ENCODE data around the gene PTPRE. TPM values are rescaled to one million over a fixed set of nuclear protein-coding genes. Genes with fewer than 3 reads are reported as not detected.

PTPRE gene
- total and polyA plus RNA-seq, 5 donors = 6.7 to 21.1 (median 12.9) TPM

GRCh38 chr10:128065881-128066534, 159.1 kb downstream of the PTPRE start:
- Histone ChIP-seq H3K4me1 (ENCODE audit: control insufficient read depth, insufficient read depth, low read length) (peaks cover 6% of the 10 kb centered on the region), H3K27ac (ENCODE audit: low read length) (no peak overlapping the region), H3K27me3 (ENCODE audit: control insufficient read depth, insufficient read depth) (no peaks in the 10 kb centered on the region), H3K9me3 (ENCODE audit: control insufficient read depth, low read length) (no peaks in the 10 kb centered on the region), H3K4me3 (ENCODE audit: low read length) (no peak overlapping the region)
- ATAC-seq (no peak), DNase-seq (no peak)
- WGBS = 92% methylated on average over 13 of the region's 13 CpGs
- intact Hi-C loops (cut with DNase I) = loop anchor here in 3 of 4 donors (5.0 to 10.0 kb wide), 3 partner anchors 51 to 161 kb away; partner anchors contain the start of gene PTPRE (in 2 of the 3)

DNA sequence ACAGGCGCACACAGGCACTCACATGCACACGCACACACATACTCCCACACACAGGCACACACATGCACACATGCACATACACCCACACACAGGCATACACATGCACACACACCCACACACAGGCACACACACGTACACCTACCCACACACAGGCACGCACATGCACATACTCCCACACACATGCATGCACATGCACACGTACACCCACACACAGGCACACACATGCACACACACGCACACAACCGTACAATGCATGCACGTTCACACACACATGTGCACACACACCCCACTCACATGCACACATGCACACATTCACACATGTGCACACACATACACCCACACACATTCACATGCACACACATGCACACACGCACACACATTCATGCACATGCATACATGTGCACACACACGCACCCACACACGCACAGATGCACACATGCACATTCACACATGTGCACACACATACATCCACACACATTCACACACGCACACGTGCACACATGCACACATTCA, 160.0 kb downstream of the PTPRE start:
- Histone ChIP-seq H3K9me3 (ENCODE audit: control insufficient read depth, low read length) (no peaks in the 10 kb centered on the region), H3K4me3 (ENCODE audit: low read length) (no peak overlapping the region), H3K27ac (ENCODE audit: low read length) (no peak overlapping the region), H3K27me3 (ENCODE audit: control insufficient read depth, insufficient read depth) (no peaks in the 10 kb centered on the region), H3K4me1 (ENCODE audit: control insufficient read depth, insufficient read depth, low read length) (peaks cover 6% of the 10 kb centered on the region)
- DNase-seq (no peak), ATAC-seq (no peak)
- intact Hi-C loops (cut with DNase I) = loop anchor here in 3 of 4 donors (5.0 to 10.0 kb wide), 3 partner anchors 52 to 162 kb away; partner anchors contain the start of gene PTPRE (in 2 of the 3)
- WGBS = 94% methylated on average over 13 of the region's 13 CpGs

- ATAC-seq (no peak), DNase-seq (no peak)
- H3K4me1 ChIP-seq (ENCODE audit: control insufficient read depth, insufficient read depth, low read length) = no peaks in the 10 kb centered on the region
- 93% methylated on average over 25 of the region's 25 CpGs for WGBS
- intact Hi-C loops (cut with DNase I) = loop anchor here in 3 of 4 donors (2.0 to 10.0 kb wide), 5 partner anchors 31 to 163 kb away; partner anchors contain the start of gene PTPRE (in 3 of the 3)
- H3K9me3 ChIP-seq (ENCODE audit: control insufficient read depth, low read length) = no peaks in the 10 kb centered on the region
- no peak overlapping the region for H3K4me3 ChIP-seq (ENCODE audit: low read length)
- no peaks in the 10 kb centered on the region for H3K27me3 ChIP-seq (ENCODE audit: control insufficient read depth, insufficient read depth)
- no peak overlapping the region for H3K27ac ChIP-seq (ENCODE audit: low read length)
Measured at GRCh38 chr10:128067691-128068397, 160.9 kb downstream of the PTPRE start.

DNA sequence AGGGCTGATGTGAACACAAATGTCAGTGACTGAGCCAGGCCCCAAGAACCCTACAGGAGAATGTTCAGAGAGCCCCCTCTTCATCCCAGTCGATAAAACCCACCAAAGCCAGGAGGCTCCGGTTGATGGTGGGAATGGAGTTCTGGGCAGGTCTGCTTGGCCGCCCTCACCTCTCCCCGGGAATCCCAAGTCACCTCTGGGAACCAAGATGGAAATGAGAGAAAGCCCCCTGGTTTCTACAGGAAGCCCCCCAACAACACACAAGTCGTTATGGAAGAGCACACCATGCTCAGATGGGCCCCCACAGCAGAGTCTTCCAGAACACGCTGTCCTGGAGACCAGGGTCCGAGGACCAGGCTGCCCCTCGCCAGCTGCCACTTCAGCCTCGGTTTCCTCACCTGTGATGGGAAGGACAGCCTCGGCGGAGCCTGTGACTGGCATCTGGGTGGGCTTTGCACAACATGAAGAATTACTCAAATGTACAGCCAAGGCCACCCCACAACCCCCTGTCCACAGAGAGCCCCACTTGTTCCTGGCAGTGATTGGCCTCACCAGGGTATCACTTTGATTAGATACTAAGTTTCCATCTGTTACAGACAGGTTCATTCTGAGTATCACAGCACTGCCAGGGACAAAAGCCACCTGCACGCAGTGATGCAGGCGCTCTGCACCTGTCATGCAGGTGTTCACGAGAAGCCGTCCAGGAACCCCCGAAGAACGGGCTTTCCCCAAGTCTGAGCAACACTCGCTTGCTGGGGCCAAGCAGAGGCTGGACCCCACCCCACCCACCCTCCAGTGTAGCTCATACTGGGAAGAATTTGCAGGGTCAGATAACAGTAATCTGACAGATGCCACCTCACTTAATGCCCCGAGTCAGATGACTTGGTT, 161.7 kb downstream of the PTPRE start:
- Histone ChIP-seq H3K27me3 (ENCODE audit: control insufficient read depth, insufficient read depth) (no peaks in the 10 kb centered on the region), H3K4me1 (ENCODE audit: control insufficient read depth, insufficient read depth, low read length) (no peaks in the 10 kb centered on the region), H3K4me3 (ENCODE audit: low read length) (no peak overlapping the region), H3K27ac (ENCODE audit: low read length) (no peak overlapping the region), H3K9me3 (ENCODE audit: control insufficient read depth, low read length) (no peaks in the 10 kb centered on the region)
- DNase-seq = no peak
- intact Hi-C loops (cut with DNase I) = loop anchor here in 3 of 4 donors (2.0 to 10.0 kb wide), 5 partner anchors 32 to 164 kb away; partner anchors contain the start of gene PTPRE (in 3 of the 3)
- 88% methylated on average over 19 of the region's 19 CpGs for WGBS
- ATAC-seq = no peak

DNA sequence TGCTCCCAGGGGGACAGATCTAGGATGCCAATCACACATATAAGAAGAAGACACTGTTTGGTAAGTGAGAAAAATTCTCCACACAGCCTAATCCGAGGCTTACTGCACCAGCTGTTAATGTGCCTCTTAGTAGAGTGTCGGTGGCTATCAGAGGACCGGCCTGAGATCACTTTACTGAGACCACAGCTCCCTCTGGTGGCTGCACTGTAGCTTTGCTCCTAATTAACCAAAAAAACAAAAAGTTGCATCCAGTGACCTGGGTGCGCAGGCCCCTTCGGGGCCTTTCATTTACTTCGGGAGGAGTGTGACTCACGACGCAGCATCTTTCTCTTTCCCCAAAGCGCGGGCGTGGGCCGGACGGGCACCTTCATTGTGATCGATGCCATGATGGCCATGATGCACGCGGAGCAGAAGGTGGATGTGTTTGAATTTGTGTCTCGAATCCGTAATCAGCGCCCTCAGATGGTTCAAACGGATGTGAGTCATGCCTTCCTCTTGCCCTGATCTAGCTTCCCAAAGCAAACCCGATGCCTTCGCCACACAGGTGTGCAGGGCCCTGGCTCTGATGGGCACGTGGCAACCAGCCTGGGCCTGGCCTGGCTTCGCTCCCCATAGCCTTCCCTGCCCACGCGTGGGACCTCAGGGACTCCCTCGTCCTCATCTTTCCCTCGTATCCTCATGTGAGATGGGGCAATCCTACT, 162.6 kb downstream of the PTPRE start:
- DNase-seq (peak; percentile 69 to 88 (median 76)), ATAC-seq (peak; percentile 70 to 76)
- Histone ChIP-seq H3K4me1 (ENCODE audit: control insufficient read depth, insufficient read depth, low read length) (no peaks in the 10 kb centered on the region), H3K9me3 (ENCODE audit: control insufficient read depth, low read length) (no peaks in the 10 kb centered on the region), H3K27me3 (ENCODE audit: control insufficient read depth, insufficient read depth) (no peaks in the 10 kb centered on the region), H3K27ac (ENCODE audit: low read length) (no peak overlapping the region), H3K4me3 (ENCODE audit: low read length) (no peak overlapping the region)
- WGBS = 37% methylated on average over 28 of the region's 28 CpGs
- intact Hi-C loops (cut with DNase I) = loop anchor here (2.0 to 10.0 kb wide), 7 partner anchors 32 to 165 kb away; partner anchors contain the start of gene PTPRE (in 3 of the 4)

GRCh38 chr10:128070161-128070560, 163.3 kb downstream of the PTPRE start:
- no peak for DNase-seq
- WGBS = 90% methylated on average over 10 of the region's 10 CpGs

GRCh38 chr10:128070721-128071416, 164.0 kb downstream of the PTPRE start:
- 88% methylated on average over 17 of the region's 17 CpGs for WGBS
- Histone ChIP-seq H3K27me3 (ENCODE audit: control insufficient read depth, insufficient read depth) (no peaks in the 10 kb centered on the region), H3K27ac (ENCODE audit: low read length) (no peak overlapping the region), H3K4me1 (ENCODE audit: control insufficient read depth, insufficient read depth, low read length) (no peaks in the 10 kb centered on the region), H3K9me3 (ENCODE audit: control insufficient read depth, low read length) (no peaks in the 10 kb centered on the region), H3K4me3 (ENCODE audit: low read length) (no peak overlapping the region)
- ATAC-seq = no peak
- intact Hi-C loops (cut with DNase I) = loop anchor here in 1 of 4 donors (5.0 to 10.0 kb wide), 2 partner anchors 34 to 74 kb away; no protein-coding TSS in a partner anchor
- DNase-seq = no peak

More at GRCh38 chr10:128070161-128070560, 163.3 kb downstream of the PTPRE start:
- no peaks in the 10 kb centered on the region for H3K9me3 ChIP-seq (ENCODE audit: control insufficient read depth, low read length)
- intact Hi-C loops (cut with DNase I) = loop anchor here in 1 of 4 donors (5.0 to 10.0 kb wide), 2 partner anchors 33 to 75 kb away; no protein-coding TSS in a partner anchor
- no peak overlapping the region for H3K4me3 ChIP-seq (ENCODE audit: low read length)
- ATAC-seq = no peak
- no peaks in the 10 kb centered on the region for H3K27me3 ChIP-seq (ENCODE audit: control insufficient read depth, insufficient read depth)
- H3K27ac ChIP-seq (ENCODE audit: low read length) = no peak overlapping the region
- no peaks in the 10 kb centered on the region for H3K4me1 ChIP-seq (ENCODE audit: control insufficient read depth, insufficient read depth, low read length)

DNA sequence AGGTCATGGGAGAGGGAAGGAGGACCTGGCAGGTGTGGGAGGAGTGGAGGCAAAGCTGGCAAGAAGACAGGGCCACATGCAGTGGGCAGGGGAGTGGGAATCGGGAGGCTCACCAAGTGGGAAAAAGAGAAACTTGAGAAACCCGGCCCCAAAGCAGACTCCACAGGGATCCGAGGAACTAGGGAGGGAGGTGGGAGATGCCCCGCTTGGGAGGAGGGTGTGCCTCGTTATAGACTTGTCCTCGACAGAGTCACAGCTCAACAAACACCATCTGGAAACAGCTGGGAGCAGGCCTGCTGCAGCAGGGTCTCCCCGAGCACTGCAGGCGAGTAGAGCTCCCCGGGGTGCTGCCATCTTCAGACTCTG, 164.5 kb downstream of the PTPRE start:
- H3K9me3 ChIP-seq (ENCODE audit: control insufficient read depth, low read length) = no peaks in the 10 kb centered on the region
- 69% methylated on average over 9 of the region's 9 CpGs for WGBS
- H3K4me3 ChIP-seq (ENCODE audit: low read length) = no peak overlapping the region
- no peaks in the 10 kb centered on the region for H3K27me3 ChIP-seq (ENCODE audit: control insufficient read depth, insufficient read depth)
- intact Hi-C loops (cut with DNase I) = loop anchor here in 1 of 4 donors (5.0 to 10.0 kb wide), 2 partner anchors 34 to 73 kb away; no protein-coding TSS in a partner anchor
- H3K27ac ChIP-seq (ENCODE audit: low read length) = no peak overlapping the region
- no peaks in the 10 kb centered on the region for H3K4me1 ChIP-seq (ENCODE audit: control insufficient read depth, insufficient read depth, low read length)
- ATAC-seq (no peak), DNase-seq (no peak)

GRCh38 chr10:128072046-128072445, 165.1 kb downstream of the PTPRE start:
- no peak for DNase-seq
- Histone ChIP-seq H3K27ac (ENCODE audit: low read length) (no peak overlapping the region), H3K4me1 (ENCODE audit: control insufficient read depth, insufficient read depth, low read length) (no peaks in the 10 kb centered on the region), H3K27me3 (ENCODE audit: control insufficient read depth, insufficient read depth) (no peaks in the 10 kb centered on the region), H3K9me3 (ENCODE audit: control insufficient read depth, low read length) (no peaks in the 10 kb centered on the region), H3K4me3 (ENCODE audit: low read length) (no peak overlapping the region)
- intact Hi-C loops (cut with DNase I) = loop anchor here in 1 of 4 donors (5.0 to 10.0 kb wide), 2 partner anchors 35 to 73 kb away; no protein-coding TSS in a partner anchor
- 63% methylated on average over 6 of the region's 6 CpGs for WGBS
- ATAC-seq = no peak

All from right cardiac atrium (tissue), 5 donors.